HG03378 (cell line): ENCODE results near the gene KLHL30.
"Not testable (repeated sequence)": the region's sequence is repeated elsewhere in the genome, so short reads cannot be mapped to it uniquely, and the experiment has no call there.

ENCODE experiments used
- ATAC-seq: cut with Tn5 transposase; IDR thresholded peaks from one replicate; pipeline ENCODE4 v1.9.1; 2021; ENCODE audit warnings: mild to moderate bottlenecking, moderate library complexity; ENCODE audit not compliant: unreplicated experiment

The KLHL30 gene

GRCh38 chr2:238160206-238161129 is 22.0 kb downstream of the KLHL30 start:
- no peak for ATAC-seq

GRCh38 chr2:238161291-238162051 is 23.0 kb downstream of the KLHL30 start:
- no peak for ATAC-seq

- no peak for ATAC-seq
Observed at GRCh38 chr2:238162251-238162845, 23.9 kb downstream of the KLHL30 start.

- no peak for ATAC-seq
Observed at GRCh38 chr2:238162846-238163441, 24.5 kb downstream of the KLHL30 start.

GRCh38 chr2:238163481-238164198 is 25.2 kb downstream of the KLHL30 start:
- ATAC-seq: no peak

- no peak for ATAC-seq
Observed at GRCh38 chr2:238164906-238165287, 26.4 kb downstream of the KLHL30 start.

- ATAC-seq: no peak
Observed at GRCh38 chr2:238165288-238165921, 26.9 kb downstream of the KLHL30 start.

- ATAC-seq: no peak
Observed at GRCh38 chr2:238166391-238167343, 28.2 kb downstream of the KLHL30 start.

GRCh38 chr2:238167344-238167715 is 28.9 kb downstream of the KLHL30 start:
- ATAC-seq: no peak

- no peak for ATAC-seq
Observed at GRCh38 chr2:238167761-238168160, 29.3 kb downstream of the KLHL30 start.

GRCh38 chr2:238168196-238169047 is 30.0 kb downstream of the KLHL30 start:
- ATAC-seq: no peak

- ATAC-seq: no peak
Observed at GRCh38 chr2:238169048-238169707, 30.7 kb downstream of the KLHL30 start.

- no peak for ATAC-seq
Observed at GRCh38 chr2:238169708-238170251, 31.3 kb downstream of the KLHL30 start.

GRCh38 chr2:238170386-238171071 is 32.1 kb downstream of the KLHL30 start:
- no peak for ATAC-seq

- ATAC-seq: not testable (repeated sequence)
Observed at GRCh38 chr2:238171072-238171431, 32.6 kb downstream of the KLHL30 start.

- ATAC-seq: no peak
Observed at GRCh38 chr2:238171575-238172187, 33.2 kb downstream of the KLHL30 start.
